ENCODE results near the gene GUCD1. TPM values are rescaled to one million over a fixed set of nuclear protein-coding genes. Genes with fewer than 3 reads are reported as not detected.

GUCD1 gene
- total and polyA plus RNA-seq, 9 of the 15 experiments (the other 6 are each of a cell fraction or from before 2014, with no cell fraction given), result 31.5 to 67.8 (median 50.3) TPM

GRCh38 chr22:24512043-24512442 is 42.9 kb downstream of the GUCD1 start (continued):
- no peak for TF ChIP-seq ZBTB40 (IDR thresholded peaks at IDR 0.05)
- TF ChIP-seq ZBTB40 (CRISPR knock-in tag; IDR thresholded peaks at IDR 0.05), result no peak
- TF ChIP-seq SMAD4 (CRISPR knock-in tag; conservative IDR thresholded peaks at IDR 0.05), result no peak
- no peak for TF ChIP-seq ZZZ3 (IDR thresholded peaks at IDR 0.05)
